Astrocyte of the cerebellum (primary cell): Measurements from ENCODE around the gene DHX36.

Source experiments
- DNase-seq: peaks from one replicate; pipeline ENCODE4 v3.0.0-alpha.2; 2011; ENCODE audit warnings: low read depth
- H3K4me3 ChIP-seq: 2 replicates; pipeline ENCODE4 v1.5.1; 2011; ENCODE audit warnings: mild to moderate bottlenecking, low read depth, low read length, moderate library complexity
- in situ Hi-C: cut with HindIII; loops from 2 replicates; pipeline ENCODE4 v1.10.0; 2017; ENCODE audit warnings: low sequenced_read_pairs
- TF ChIP-seq, protein P1 (sequence below): IDR thresholded peaks from 2 replicates; pipeline ENCODE4 v1.5.1; 2012; ENCODE audit warnings: low read length, low read depth, moderate library complexity, mild to moderate bottlenecking; ENCODE audit errors: missing control alignments

Gene DHX36

DNA sequence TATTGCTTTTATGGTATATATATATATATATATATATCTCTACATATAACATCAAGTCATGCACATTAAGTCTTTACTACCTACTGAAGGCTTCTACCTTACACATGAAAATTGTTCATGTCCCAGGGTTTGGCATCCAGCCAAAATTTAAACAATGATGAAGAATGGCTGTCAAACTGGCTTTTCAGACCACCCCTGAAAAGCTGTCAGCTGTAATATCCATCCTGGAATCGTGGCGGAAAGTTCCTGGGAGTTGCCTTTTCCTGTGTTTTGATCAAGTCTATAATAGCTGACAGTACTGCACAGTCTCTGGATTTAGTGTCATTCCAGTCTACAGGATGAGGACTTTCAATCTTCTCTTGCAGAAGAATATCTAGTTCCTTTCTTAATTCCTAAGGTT, 48.3 kb downstream of the DHX36 start:
- in situ Hi-C loops, result no loop called here
- H3K4me3 ChIP-seq, result no peak overlapping the region
- TF ChIP-seq, protein P1, sequence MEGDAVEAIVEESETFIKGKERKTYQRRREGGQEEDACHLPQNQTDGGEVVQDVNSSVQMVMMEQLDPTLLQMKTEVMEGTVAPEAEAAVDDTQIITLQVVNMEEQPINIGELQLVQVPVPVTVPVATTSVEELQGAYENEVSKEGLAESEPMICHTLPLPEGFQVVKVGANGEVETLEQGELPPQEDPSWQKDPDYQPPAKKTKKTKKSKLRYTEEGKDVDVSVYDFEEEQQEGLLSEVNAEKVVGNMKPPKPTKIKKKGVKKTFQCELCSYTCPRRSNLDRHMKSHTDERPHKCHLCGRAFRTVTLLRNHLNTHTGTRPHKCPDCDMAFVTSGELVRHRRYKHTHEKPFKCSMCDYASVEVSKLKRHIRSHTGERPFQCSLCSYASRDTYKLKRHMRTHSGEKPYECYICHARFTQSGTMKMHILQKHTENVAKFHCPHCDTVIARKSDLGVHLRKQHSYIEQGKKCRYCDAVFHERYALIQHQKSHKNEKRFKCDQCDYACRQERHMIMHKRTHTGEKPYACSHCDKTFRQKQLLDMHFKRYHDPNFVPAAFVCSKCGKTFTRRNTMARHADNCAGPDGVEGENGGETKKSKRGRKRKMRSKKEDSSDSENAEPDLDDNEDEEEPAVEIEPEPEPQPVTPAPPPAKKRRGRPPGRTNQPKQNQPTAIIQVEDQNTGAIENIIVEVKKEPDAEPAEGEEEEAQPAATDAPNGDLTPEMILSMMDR, result no peak
- no peak for DNase-seq

DNA sequence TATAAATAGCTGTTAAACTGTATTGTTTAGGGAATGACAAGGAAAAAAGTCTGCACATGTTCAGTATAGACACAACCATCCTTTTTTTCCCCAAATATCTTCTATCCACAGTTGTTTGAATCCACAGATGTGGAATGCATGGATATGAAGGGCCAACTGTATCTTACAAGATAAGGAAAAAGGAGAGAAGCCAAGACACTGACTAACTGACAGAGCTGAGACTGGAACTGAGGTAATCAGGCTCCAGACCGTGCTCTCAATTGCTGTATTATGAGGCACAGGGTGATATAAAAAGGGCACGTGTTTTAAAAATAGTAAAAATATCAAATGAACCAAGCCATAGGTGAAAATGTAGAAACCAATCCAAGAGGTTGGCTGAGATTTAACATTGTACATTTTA, 49.0 kb downstream of the DHX36 start:
- DNase-seq, result no peak
- TF ChIP-seq, protein P1, result no peak
- no peak overlapping the region for H3K4me3 ChIP-seq
- in situ Hi-C loops, result no loop called here

DNA sequence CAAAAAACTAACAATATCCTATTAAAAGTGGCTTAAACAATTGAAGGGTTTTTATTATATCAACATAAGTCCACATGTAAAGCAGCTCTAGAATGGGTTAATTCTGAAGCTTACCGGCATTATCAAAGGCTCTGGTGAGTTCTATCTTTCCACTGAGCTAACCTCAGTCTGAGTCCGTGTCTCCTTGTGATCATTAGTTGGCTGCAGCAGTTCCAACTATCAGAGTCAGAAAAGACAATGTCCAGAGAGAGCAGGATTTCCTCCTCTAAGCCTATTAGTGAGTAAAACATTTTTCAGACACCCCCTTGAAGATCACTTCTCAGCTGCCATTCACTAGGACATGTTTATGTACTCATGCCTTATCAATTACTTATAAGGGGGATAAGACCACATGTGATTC, 49.9 kb downstream of the DHX36 start:
- no peak for DNase-seq
- no peak overlapping the region for H3K4me3 ChIP-seq
- TF ChIP-seq, protein P1, result no peak
- in situ Hi-C loops, result loop anchor here (25.0 kb wide), 1 partner anchor 187 kb away; no protein-coding TSS in a partner anchor

DNA sequence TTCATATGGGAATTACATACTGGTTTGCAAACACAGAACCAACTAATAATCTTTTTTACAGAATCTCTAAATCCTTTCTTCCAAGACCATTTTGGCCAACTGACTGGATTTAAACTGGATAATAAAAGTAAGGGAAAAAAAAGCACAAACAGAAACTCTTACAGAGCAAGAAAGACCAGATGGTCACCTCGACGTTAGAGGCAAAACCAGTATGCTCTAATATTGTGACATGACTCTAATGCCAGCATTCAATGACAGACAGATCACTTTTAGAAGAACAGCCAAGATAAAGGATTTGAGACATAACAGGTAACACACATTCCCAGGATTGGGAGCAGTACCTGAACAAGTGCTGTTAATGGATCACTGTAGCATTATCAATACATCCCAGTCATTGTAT, 50.9 kb downstream of the DHX36 start:
- H3K4me3 ChIP-seq, result no peak overlapping the region
- in situ Hi-C loops, result loop anchor here (25.0 kb wide), 1 partner anchor 186 kb away; no protein-coding TSS in a partner anchor
- DNase-seq, result no peak
- TF ChIP-seq, protein P1, result no peak

DNA sequence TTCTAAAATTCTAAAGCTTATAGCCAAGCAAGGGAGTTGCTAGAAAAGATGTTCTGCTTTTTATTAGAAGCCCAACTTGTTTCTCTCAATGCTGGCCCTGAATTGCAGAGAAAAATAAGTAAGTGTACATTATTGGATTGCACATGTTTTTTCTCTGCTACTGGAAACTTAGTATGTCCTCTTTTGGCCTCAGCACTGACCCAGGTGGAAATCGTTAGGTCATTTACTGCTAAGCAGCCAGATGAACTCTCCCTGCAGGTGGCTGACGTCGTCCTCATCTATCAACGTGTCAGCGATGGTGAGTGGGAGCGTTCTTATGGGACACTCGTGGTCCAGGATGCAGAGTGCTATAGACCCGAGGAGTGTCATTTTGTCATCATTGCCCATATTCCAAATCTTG, 69.8 kb downstream of the DHX36 start:
- DNase-seq, result no peak
- TF ChIP-seq, protein P1, result no peak
- in situ Hi-C loops, result loop anchor here (25.0 kb wide), 1 partner anchor 167 kb away; no protein-coding TSS in a partner anchor
- no peak overlapping the region for H3K4me3 ChIP-seq

DNA sequence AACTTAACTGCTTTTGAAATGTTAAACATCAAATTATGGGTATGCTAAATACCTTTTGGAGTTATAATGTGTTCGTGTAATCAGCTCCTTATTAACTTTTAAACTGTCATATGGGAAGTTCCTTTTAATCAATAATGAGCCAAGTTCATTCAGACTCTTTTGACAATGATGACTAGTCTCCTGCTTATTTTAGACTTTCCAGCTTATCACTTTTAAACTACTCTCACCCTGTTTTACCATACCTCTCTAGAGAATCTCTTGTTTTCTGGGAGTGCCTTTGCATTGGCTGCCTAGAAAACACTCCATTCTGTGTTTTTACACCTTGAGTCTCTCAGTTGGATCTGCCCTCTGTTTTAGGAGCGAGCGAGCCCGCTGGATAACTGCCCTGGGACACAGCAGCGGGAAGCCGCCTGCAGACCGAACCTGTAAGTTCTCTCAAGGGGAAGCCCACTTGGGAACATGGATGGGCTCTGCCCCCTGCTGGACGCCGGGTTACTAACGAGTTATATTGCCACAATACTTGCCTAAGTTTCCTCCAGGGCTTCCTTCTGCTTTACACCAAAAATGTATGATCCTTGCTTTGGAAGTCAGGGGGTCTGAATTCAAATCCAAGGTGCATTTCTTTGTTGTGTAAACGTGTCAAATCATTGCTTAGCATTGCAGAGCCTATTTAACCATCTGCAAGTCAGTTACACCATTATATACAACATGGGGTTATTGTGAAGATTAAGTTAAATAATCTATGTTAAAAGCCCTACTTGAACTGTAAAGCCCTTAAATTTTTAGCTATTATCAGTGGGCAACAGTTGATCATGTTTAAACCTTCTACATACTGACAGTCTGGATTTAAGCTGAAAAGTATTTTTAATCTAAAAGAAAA, 71.3 kb downstream of the DHX36 start:
- TF ChIP-seq, protein P1, result peak; percentile 97
- DNase-seq, result peak; percentile 91

More for the DNA sequence above, 71.3 kb downstream of the DHX36 start:
- no peak overlapping the region for H3K4me3 ChIP-seq
- in situ Hi-C loops, result loop anchor here (25.0 kb wide), 1 partner anchor 166 kb away; no protein-coding TSS in a partner anchor
